Sigmoid colon (tissue), 4 donors: ENCODE measurements around the gene ADD1.

Experiments
- EP300 ChIP-seq, 4 donors: sonication (generic); formaldehyde crosslinking; IDR thresholded peaks; one replicate each; pipeline ENCODE4 v1.6.1; 2017; ENCODE audit warnings: antibody characterized with exemption in 4 of 4
- POLR2A ChIP-seq, 2 donors: fragments of 450-650 bp; IDR thresholded peaks; one replicate each; pipeline ENCODE4 v1.6.1; 2016; ENCODE audit warnings: antibody characterized with exemption in 2 of 2, mild to moderate bottlenecking in 2 of 2, moderate library complexity in 2 of 2
- POLR2AphosphoS5 ChIP-seq, 4 donors: sonication (generic); formaldehyde crosslinking; IDR thresholded peaks; one replicate each; pipeline ENCODE4 v1.6.1; 2017; ENCODE audit warnings: antibody characterized with exemption in 4 of 4
- TF ChIP-seq, protein P1 (sequence below), 4 experiments: fragments of 450-650 bp in 3 of 4; fragments of 200-600 bp in 1 of 4; IDR thresholded peaks; one replicate each; pipeline ENCODE4 v1.5.1; 2016 to 2019; ENCODE audit warnings: antibody characterized with exemption in 4 of 4, mild to moderate bottlenecking in 3 of 4, moderate library complexity in 2 of 4

DNA sequence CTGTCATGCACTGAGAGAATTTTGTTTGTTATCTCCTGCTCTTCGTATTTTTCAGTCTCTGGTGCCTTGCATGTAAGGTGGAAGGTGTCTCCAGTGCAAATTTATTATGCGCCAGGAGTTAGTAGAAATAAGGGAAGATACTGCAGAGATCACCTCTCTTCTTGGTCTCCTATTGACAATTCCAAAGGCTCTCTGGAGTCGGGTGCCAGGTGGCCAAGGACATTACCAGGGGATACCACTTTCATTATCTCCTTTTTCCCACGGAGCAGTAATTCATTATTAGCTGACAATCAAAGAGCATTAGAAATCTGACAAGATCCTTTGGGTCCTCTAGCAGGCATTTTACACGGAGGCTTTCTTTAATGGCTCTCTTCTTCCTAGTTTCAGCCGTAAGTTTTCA, 26.0 kb downstream of the ADD1 start:
- TF ChIP-seq POLR2AphosphoS5 (IDR thresholded peaks at IDR 0.05) (no peak), POLR2A (IDR thresholded peaks at IDR 0.05) (no peak), EP300 (IDR thresholded peaks at IDR 0.05) (no peak)
- TF ChIP-seq, protein P1, sequence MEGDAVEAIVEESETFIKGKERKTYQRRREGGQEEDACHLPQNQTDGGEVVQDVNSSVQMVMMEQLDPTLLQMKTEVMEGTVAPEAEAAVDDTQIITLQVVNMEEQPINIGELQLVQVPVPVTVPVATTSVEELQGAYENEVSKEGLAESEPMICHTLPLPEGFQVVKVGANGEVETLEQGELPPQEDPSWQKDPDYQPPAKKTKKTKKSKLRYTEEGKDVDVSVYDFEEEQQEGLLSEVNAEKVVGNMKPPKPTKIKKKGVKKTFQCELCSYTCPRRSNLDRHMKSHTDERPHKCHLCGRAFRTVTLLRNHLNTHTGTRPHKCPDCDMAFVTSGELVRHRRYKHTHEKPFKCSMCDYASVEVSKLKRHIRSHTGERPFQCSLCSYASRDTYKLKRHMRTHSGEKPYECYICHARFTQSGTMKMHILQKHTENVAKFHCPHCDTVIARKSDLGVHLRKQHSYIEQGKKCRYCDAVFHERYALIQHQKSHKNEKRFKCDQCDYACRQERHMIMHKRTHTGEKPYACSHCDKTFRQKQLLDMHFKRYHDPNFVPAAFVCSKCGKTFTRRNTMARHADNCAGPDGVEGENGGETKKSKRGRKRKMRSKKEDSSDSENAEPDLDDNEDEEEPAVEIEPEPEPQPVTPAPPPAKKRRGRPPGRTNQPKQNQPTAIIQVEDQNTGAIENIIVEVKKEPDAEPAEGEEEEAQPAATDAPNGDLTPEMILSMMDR (IDR thresholded peaks at IDR 0.05) = no peak
